GM18502 (cell line): ENCODE data around the gene HDAC8.
"Not testable (repeated sequence)": the region's sequence is repeated elsewhere in the genome, so short reads cannot be mapped to it uniquely, and the experiment has no call there.

Source experiments
- ATAC-seq: cut with Tn5 transposase; IDR thresholded peaks from one replicate; pipeline ENCODE4 v1.9.1; 2021; ENCODE audit warnings: mild to moderate bottlenecking; ENCODE audit not compliant: unreplicated experiment, poor library complexity

Gene HDAC8

GRCh38 chrX:72572248-72573157 is at the start of gene HDAC8:
Gene HDAC8 (minus strand): TSS chrX:72572843. CDS start chrX:72572761, 82 bp downstream.
- ATAC-seq: peak; percentile 98

- peak; percentile 92 for ATAC-seq
Observed at GRCh38 chrX:72621625-72622485, 49.2 kb upstream of the HDAC8 start.

- peak; percentile 17 for ATAC-seq
Observed at GRCh38 chrX:72621163-72621562, 48.5 kb upstream of the HDAC8 start.

- ATAC-seq: no peak
Observed at GRCh38 chrX:72620550-72621145, 48.0 kb upstream of the HDAC8 start.

GRCh38 chrX:72609313-72609712 is 36.7 kb upstream of the HDAC8 start:
- ATAC-seq: peak; percentile 59

- no peak for ATAC-seq
Observed at GRCh38 chrX:72604705-72605104, 32.1 kb upstream of the HDAC8 start.

GRCh38 chrX:72604112-72604511 is 31.5 kb upstream of the HDAC8 start:
- peak; percentile 70 for ATAC-seq

GRCh38 chrX:72591038-72591437 is 18.4 kb upstream of the HDAC8 start:
- ATAC-seq: not testable (repeated sequence)

GRCh38 chrX:72584163-72584562 is 11.5 kb upstream of the HDAC8 start:
- ATAC-seq: no peak

GRCh38 chrX:72576141-72576894 is 3.7 kb upstream of the HDAC8 start:
- no peak for ATAC-seq

- peak; percentile 34 for ATAC-seq
Observed at GRCh38 chrX:72573158-72573511, 492 bp upstream of the HDAC8 start.

- ATAC-seq: no peak
Observed at GRCh38 chrX:72569786-72570185, 2.9 kb downstream of the HDAC8 start.

GRCh38 chrX:72568406-72569092 is 4.1 kb downstream of the HDAC8 start:
- no peak for ATAC-seq

GRCh38 chrX:72566448-72566847 is 6.2 kb downstream of the HDAC8 start:
- no peak for ATAC-seq

- not testable (repeated sequence) for ATAC-seq
Observed at GRCh38 chrX:72559655-72560054, 13.0 kb downstream of the HDAC8 start.

- ATAC-seq: no peak
Observed at GRCh38 chrX:72554448-72555140, 18.0 kb downstream of the HDAC8 start.

- not testable (repeated sequence) for ATAC-seq
Observed at GRCh38 chrX:72552443-72552842, 20.2 kb downstream of the HDAC8 start.

- no peak for ATAC-seq
Observed at GRCh38 chrX:72545990-72546389, 26.7 kb downstream of the HDAC8 start.

- no peak for ATAC-seq
Observed at GRCh38 chrX:72540318-72540717, 32.3 kb downstream of the HDAC8 start.
